CD14-positive monocyte (primary cell): ENCODE results near the gene ATXN7L1. TPM values are rescaled to one million over a fixed set of nuclear protein-coding genes. Genes with fewer than 3 reads are reported as not detected.

Experiments
- DNase-seq, 3 donors: peaks; one replicate each; pipeline ENCODE4 v3.0.0-alpha.2; 2011 to 2022
- H2AFZ ChIP-seq: 2 replicates; pipeline ENCODE4 v1.6.0; 2012; ENCODE audit warnings: mild to moderate bottlenecking, low read depth, low read length, inconsistent platforms; ENCODE audit not compliant: insufficient read depth, poor library complexity, severe bottlenecking
- H3K27ac ChIP-seq, 2 donors: 1 replicate in 1 of 2; 2 replicates in 1 of 2; pipeline ENCODE4 v1.5.1; 2012 to 2013; ENCODE audit warnings: low read length in 2 of 2, control low read depth in 1 of 2, inconsistent platforms in 1 of 2, low read depth in 1 of 2, mild to moderate bottlenecking in 1 of 2
- H3K27me3 ChIP-seq, 2 donors: one replicate each; pipeline versions ENCODE4 v1.6.0 to v1.6.1; 2011 to 2013; ENCODE audit warnings: low read length in 2 of 2; ENCODE audit not compliant: control insufficient read depth in 2 of 2, insufficient read depth in 2 of 2
- H3K36me3 ChIP-seq, 2 donors: replicated peaks in 1 of 2; 1 replicate in 1 of 2; 2 replicates in 1 of 2; pipeline versions ENCODE4 v1.5.1 to v1.6.1; 2012 to 2013; ENCODE audit warnings: low read length in 2 of 2, control low read depth in 1 of 2, inconsistent platforms in 1 of 2, mild to moderate bottlenecking in 1 of 2; ENCODE audit not compliant: insufficient read depth in 2 of 2, control insufficient read depth in 1 of 2
- H3K4me1 ChIP-seq, 2 donors: 1 replicate in 1 of 2; 2 replicates in 1 of 2; pipeline versions ENCODE4 v1.5.1 to v1.6.1; 2012 to 2013; ENCODE audit warnings: low read length in 2 of 2, control low read depth in 1 of 2, inconsistent platforms in 1 of 2, mild to moderate bottlenecking in 1 of 2, moderate library complexity in 1 of 2; ENCODE audit not compliant: insufficient read depth in 2 of 2, control insufficient read depth in 1 of 2
- H3K4me2 ChIP-seq: replicated peaks from 2 replicates; pipeline ENCODE3; 2012; ENCODE audit warnings: low read length, moderate library complexity, mild to moderate bottlenecking; ENCODE audit not compliant: poor library complexity, severe bottlenecking; ENCODE audit errors: extremely low read depth
- H3K4me3 ChIP-seq, 3 experiments: fragments of 200-600 bp in 1 of 3; sonication (generic) in 1 of 3; replicated peaks in 1 of 3; 1 replicate in 2 of 3; 2 replicates in 1 of 3; pipeline ENCODE4 v1.5.1; 2011 to 2013; ENCODE audit warnings: low read length in 3 of 3, mild to moderate bottlenecking in 3 of 3, control low read depth in 2 of 3, low read depth in 2 of 3, inconsistent platforms in 1 of 3, moderate library complexity in 1 of 3
- H3K79me2 ChIP-seq: 2 replicates; pipeline ENCODE4 v1.6.0; 2012; ENCODE audit warnings: mild to moderate bottlenecking, control low read depth, inconsistent platforms, low read length, moderate library complexity; ENCODE audit not compliant: insufficient read depth
- H3K9ac ChIP-seq: 2 replicates; pipeline ENCODE4 v1.6.0; 2017; ENCODE audit warnings: low read length, mild to moderate bottlenecking; ENCODE audit not compliant: insufficient read depth, poor library complexity, severe bottlenecking
- H3K9me3 ChIP-seq, 2 donors: replicated peaks in 1 of 2; 1 replicate in 1 of 2; 2 replicates in 1 of 2; pipeline versions ENCODE4 v1.5.1 to v1.6.1; 2012 to 2013; ENCODE audit warnings: low read length in 2 of 2, control low read depth in 1 of 2; ENCODE audit not compliant: control insufficient read depth in 1 of 2, insufficient read depth in 1 of 2
- H4K20me1 ChIP-seq: 2 replicates; pipeline ENCODE4 v1.6.0; 2012; ENCODE audit warnings: mild to moderate bottlenecking, low read length, control low read depth, moderate library complexity; ENCODE audit not compliant: insufficient read depth
- H3K27ac Mint-ChIP-seq, 7 donors: one replicate each; pipeline ENCODE4 v1.8.0; 2020; ENCODE audit warnings: mild to moderate bottlenecking in 7 of 7, mixed read lengths in 7 of 7, moderate library complexity in 6 of 7, inconsistent platforms in 2 of 7
- H3K27me3 Mint-ChIP-seq, 3 donors: one replicate each; pipeline ENCODE4 v1.8.0; 2021 to 2022; ENCODE audit warnings: low read depth in 3 of 3, mild to moderate bottlenecking in 3 of 3, mixed read lengths in 3 of 3, moderate library complexity in 3 of 3, inconsistent platforms in 1 of 3
- H3K36me3 Mint-ChIP-seq, 2 donors: one replicate each; pipeline ENCODE4 v1.8.0; 2020; ENCODE audit warnings: mixed read lengths in 2 of 2, inconsistent platforms in 1 of 2, mild to moderate bottlenecking in 1 of 2
- H3K4me1 Mint-ChIP-seq: one replicate; pipeline ENCODE4 v1.8.0; 2020; ENCODE audit warnings: mild to moderate bottlenecking, mixed read lengths
- H3K4me3 Mint-ChIP-seq, 2 donors: one replicate each; pipeline ENCODE4 v1.8.0; 2020; ENCODE audit warnings: mild to moderate bottlenecking in 2 of 2, mixed read lengths in 2 of 2, moderate library complexity in 1 of 2
- H3K9me3 Mint-ChIP-seq, 7 donors: one replicate each; pipeline ENCODE4 v1.8.0; 2020 to 2022; ENCODE audit warnings: mixed read lengths in 7 of 7, mild to moderate bottlenecking in 6 of 7, moderate library complexity in 6 of 7, inconsistent platforms in 2 of 7
- WGBS: methylation state at CpG from one replicate; pipeline ENCODE4 v1.1.5; 2013; ENCODE audit warnings: missing lambda C conversion rate; ENCODE audit not compliant: insufficient coverage; 5-methylcytosine and 5-hydroxymethylcytosine counted together
- intact Hi-C, 2 donors: fragments of 100-400 bp; cut with micrococcal nuclease; formaldehyde crosslinking; loops; one replicate each; pipeline versions ENCODE4 v1.15.0 to v1.15.1; 2023
- polyA plus RNA-seq, 3 donors: library from polyadenylated mRNA; depleted of rRNA in 1 of 3; unstranded in 2 of 3; stranded (reverse) in 1 of 3; fragments of 300-500 nt in 2 of 3; fragments of >200 nt in 1 of 3; fragmentation: Illumina TruSeq in 2 of 3; gene quantifications; 1 replicate in 2 of 3; 2 replicates in 1 of 3; pipeline ENCODE4 v1.2.3, GENCODE V29; 2012 to 2021
- TF ChIP-seq, protein P1 (sequence below): fragments of 200-600 bp; IDR thresholded peaks from one replicate; pipeline ENCODE4 v1.8.0; 2022; ENCODE audit warnings: antibody characterized with exemption, mild to moderate bottlenecking

Gene ATXN7L1
- polyA plus RNA-seq, 3 donors, result 4.5 to 12.2 (median 11.2) TPM

DNA sequence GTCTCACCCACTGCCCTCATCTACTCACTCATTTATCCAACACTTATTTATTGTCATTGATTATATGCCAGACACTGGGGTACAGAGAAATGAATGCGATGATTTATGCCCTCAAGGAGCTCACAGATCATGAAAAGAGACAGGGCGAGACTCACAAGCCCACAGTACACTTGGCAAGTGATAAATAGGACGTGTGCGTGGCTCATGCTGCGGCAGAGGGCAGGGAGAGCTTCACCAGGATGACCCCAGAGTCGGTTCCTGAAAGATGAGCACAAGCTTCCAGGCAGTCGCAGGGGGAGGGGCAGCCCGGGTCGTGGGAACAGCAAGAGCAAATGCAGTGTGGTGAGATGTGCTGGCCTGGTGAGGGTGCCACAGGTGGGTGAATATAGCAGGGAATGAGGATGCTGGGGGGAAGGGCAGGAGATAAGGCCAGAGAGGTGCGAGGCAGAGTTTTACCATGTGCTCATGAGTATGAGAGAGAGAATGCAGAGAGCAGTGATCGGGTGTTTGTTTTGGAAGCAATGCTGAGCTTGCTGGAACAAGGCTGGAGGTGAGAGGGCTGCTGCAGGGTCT lies 70.9 kb downstream of the ATXN7L1 start:
- 99% methylated on average over 8 of the region's 11 CpGs for WGBS
- Histone ChIP-seq H3K4me3 (no peak overlapping the region), H3K27me3 (no peaks in the 10 kb centered on the region), H2AFZ (no peak overlapping the region), H3K36me3 (no peaks in the 10 kb centered on the region), H3K4me1 (peaks cover 27 to 34% of the 10 kb centered on the region in 2 donors), H4K20me1 (no peaks in the 10 kb centered on the region), H3K27ac (no peak overlapping the region), H3K4me2 (no peak overlapping the region), H3K79me2 (no peaks in the 10 kb centered on the region), H3K9me3 (no peaks in the 10 kb centered on the region), H3K9ac (no peak overlapping the region)
- Mint-ChIP-seq H3K9me3 (no peaks in the 10 kb centered on the region), H3K4me3 (no peak overlapping the region), H3K27ac (peak overlapping the region in 4 of 7 donors; percentile 52 to 83 (median 62)), H3K27me3 (no peaks in the 10 kb centered on the region), H3K4me1 (peaks cover 46% of the 10 kb centered on the region), H3K36me3 (peaks cover 8% of the 10 kb centered on the region in 2 donors)
- intact Hi-C loops, result loop anchor here (5.0 to 10.0 kb wide), 3 partner anchors 69 to 131 kb away; partner anchors contain the start of gene ATXN7L1 (in 2 of the 2)
- no peak for DNase-seq
- TF ChIP-seq, protein P1, sequence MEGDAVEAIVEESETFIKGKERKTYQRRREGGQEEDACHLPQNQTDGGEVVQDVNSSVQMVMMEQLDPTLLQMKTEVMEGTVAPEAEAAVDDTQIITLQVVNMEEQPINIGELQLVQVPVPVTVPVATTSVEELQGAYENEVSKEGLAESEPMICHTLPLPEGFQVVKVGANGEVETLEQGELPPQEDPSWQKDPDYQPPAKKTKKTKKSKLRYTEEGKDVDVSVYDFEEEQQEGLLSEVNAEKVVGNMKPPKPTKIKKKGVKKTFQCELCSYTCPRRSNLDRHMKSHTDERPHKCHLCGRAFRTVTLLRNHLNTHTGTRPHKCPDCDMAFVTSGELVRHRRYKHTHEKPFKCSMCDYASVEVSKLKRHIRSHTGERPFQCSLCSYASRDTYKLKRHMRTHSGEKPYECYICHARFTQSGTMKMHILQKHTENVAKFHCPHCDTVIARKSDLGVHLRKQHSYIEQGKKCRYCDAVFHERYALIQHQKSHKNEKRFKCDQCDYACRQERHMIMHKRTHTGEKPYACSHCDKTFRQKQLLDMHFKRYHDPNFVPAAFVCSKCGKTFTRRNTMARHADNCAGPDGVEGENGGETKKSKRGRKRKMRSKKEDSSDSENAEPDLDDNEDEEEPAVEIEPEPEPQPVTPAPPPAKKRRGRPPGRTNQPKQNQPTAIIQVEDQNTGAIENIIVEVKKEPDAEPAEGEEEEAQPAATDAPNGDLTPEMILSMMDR, result no peak

- H2AFZ ChIP-seq, result no peak overlapping the region
- H3K4me3 ChIP-seq, result no peak overlapping the region
- no peaks in the 10 kb centered on the region for H3K27me3 Mint-ChIP-seq
- H3K27ac Mint-ChIP-seq, result no peak overlapping the region
- H3K9me3 Mint-ChIP-seq, result no peaks in the 10 kb centered on the region
- no peak overlapping the region for H3K4me2 ChIP-seq
- 100% methylated on average over 2 of the region's 2 CpGs for WGBS
- no peak overlapping the region for H3K4me3 Mint-ChIP-seq
- TF ChIP-seq, protein P1, result no peak
- peaks cover 42% of the 10 kb centered on the region for H3K4me1 Mint-ChIP-seq
- no peaks in the 10 kb centered on the region for H3K79me2 ChIP-seq
- no peak overlapping the region for H3K27ac ChIP-seq
- H4K20me1 ChIP-seq, result no peaks in the 10 kb centered on the region
- intact Hi-C loops, result loop anchor here (10.0 kb wide), 2 partner anchors 71 to 129 kb away; partner anchors contain the start of gene ATXN7L1 (in 1 of the 2)
- no peaks in the 10 kb centered on the region for H3K36me3 ChIP-seq
- H3K36me3 Mint-ChIP-seq, result peaks cover 5 to 8% of the 10 kb centered on the region in 2 donors
- no peak overlapping the region for H3K9ac ChIP-seq
- no peak for DNase-seq
- H3K9me3 ChIP-seq, result no peaks in the 10 kb centered on the region
- H3K4me1 ChIP-seq, result peaks cover 13 to 21% of the 10 kb centered on the region in 2 donors
- H3K27me3 ChIP-seq, result no peaks in the 10 kb centered on the region
These were observed 73.0 kb downstream of the ATXN7L1 start for GRCh38 chr7:105803429-105803736.
